NT2/D1 (cell line): ENCODE results near the gene SS18.

Experiments
- DNase-seq: peaks from one replicate; pipeline ENCODE4 v3.0.0-alpha.2; 2011; ENCODE audit warnings: low read depth, low spot score
- H3K27me3 ChIP-seq: 2 replicates; pipeline ENCODE4 v1.6.0; 2011; ENCODE audit warnings: mild to moderate bottlenecking; ENCODE audit not compliant: insufficient read length, insufficient read depth
- H3K36me3 ChIP-seq: 2 replicates; pipeline ENCODE4 v1.6.1; 2011; ENCODE audit warnings: mild to moderate bottlenecking, low read length, mixed read lengths; ENCODE audit not compliant: insufficient read depth, insufficient read length
- H3K4me1 ChIP-seq: 2 replicates; pipeline ENCODE4 v1.5.1; 2011; ENCODE audit not compliant: insufficient read depth, insufficient read length
- H3K4me3 ChIP-seq: 2 replicates; pipeline ENCODE4 v1.5.1; 2011; ENCODE audit warnings: low read depth; ENCODE audit not compliant: insufficient read length
- H3K9ac ChIP-seq: 2 replicates; pipeline ENCODE4 v1.6.0; 2011; ENCODE audit warnings: low read depth; ENCODE audit not compliant: insufficient read length
- H3K9me3 ChIP-seq: 2 replicates; pipeline ENCODE4 v1.5.1; 2011; ENCODE audit warnings: mild to moderate bottlenecking, low read length; ENCODE audit not compliant: insufficient read depth
- SUZ12 ChIP-seq: IDR thresholded peaks from 2 replicates; pipeline ENCODE4 v1.6.1; 2011; ENCODE audit not compliant: insufficient read length, insufficient read depth; ENCODE audit errors: extremely low read depth
- YY1 ChIP-seq: IDR thresholded peaks from 2 replicates; pipeline ENCODE4 v1.6.1; 2011; ENCODE audit not compliant: insufficient read length, insufficient read depth
- ZNF274 ChIP-seq: IDR thresholded peaks from 2 replicates; pipeline ENCODE4 v1.6.1; 2011; ENCODE audit warnings: mild to moderate bottlenecking, low read depth, low read length

The SS18 gene

DNA sequence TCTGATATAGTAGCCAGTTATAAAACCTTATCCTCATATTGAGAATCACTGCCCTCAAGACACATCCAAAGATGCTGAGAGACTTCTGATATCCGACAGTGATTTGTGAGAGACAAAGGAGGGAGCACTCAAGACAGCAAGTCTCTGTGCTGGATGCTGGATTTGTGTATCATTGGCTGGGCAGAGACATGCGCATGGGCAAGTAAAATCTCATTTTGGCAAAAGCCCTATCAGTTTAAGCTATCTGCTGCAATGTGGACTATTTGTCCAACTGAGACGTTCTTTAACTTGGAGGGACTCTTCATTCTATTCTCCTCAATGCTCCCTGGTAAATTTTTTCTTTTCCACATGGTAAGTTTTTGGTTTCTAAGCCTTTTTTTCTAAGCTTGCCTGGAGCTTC is 107.5 kb downstream of the SS18 start:
- no peaks in the 10 kb centered on the region for H3K36me3 ChIP-seq
- DNase-seq = no peak
- no peak overlapping the region for H3K4me3 ChIP-seq
- no peak overlapping the region for H3K9ac ChIP-seq
- H3K9me3 ChIP-seq = no peaks in the 10 kb centered on the region
- H3K27me3 ChIP-seq = no peaks in the 10 kb centered on the region
- no peaks in the 10 kb centered on the region for H3K4me1 ChIP-seq
- TF ChIP-seq YY1 = no peak
- no peak for TF ChIP-seq SUZ12
- no peak for TF ChIP-seq ZNF274

DNA sequence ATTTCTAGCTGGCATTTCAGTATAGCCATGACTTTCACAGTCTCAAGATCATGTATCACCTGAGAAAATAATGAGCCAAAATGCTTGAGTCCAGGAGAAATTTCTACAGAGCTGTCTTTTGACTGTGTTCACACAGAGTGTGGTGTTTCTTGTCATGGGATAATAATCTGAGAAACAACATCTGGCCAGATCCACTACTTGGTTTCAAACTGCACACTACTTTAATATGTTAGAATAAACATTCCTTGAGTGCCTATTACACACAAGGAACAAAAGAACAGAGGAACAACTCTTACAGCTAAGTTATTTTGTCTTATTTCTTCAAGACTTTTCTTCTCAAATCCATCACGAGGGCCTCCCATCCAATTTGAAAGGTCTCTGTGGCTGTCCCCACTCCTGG is 108.3 kb downstream of the SS18 start:
- Histone ChIP-seq H3K27me3 (no peaks in the 10 kb centered on the region), H3K9me3 (no peaks in the 10 kb centered on the region), H3K9ac (no peak overlapping the region), H3K4me3 (no peak overlapping the region), H3K36me3 (no peaks in the 10 kb centered on the region), H3K4me1 (no peaks in the 10 kb centered on the region)
- no peak for DNase-seq
- TF ChIP-seq SUZ12 (no peak), YY1 (no peak), ZNF274 (no peak)

DNA sequence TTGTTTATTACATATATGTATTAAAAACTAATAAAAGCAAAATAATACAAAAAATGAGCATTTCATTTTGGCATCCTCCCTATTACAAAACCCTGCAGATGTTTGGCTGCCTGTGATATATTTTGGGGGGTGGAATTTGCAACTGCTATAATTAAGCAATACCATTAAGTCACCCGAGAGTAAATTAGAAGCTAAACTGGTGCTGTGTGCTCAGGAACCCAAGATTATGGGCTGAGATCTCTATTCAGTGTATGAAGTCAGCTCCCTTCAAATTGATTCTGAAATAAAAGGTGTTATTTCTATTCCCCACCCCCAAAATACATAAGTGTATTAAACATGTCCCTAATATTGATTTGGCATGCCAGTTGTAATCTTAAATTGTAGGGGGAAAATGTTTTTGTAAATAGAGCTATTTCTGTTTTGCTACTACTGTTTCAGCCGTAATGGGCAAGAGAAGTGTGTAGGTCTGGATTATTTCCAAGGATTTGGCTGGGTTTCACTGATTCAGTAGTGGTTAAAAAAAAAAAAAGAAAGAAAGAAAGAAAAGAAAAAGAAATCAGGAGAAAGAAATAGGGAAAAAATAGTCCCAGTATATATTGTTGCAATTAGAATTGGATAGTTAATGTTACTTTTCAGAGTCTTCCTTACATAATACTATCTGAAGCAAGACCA is 110.9 kb downstream of the SS18 start:
- Histone ChIP-seq H3K4me1 (no peaks in the 10 kb centered on the region), H3K9ac (no peak overlapping the region), H3K4me3 (no peak overlapping the region), H3K9me3 (no peaks in the 10 kb centered on the region), H3K36me3 (no peaks in the 10 kb centered on the region), H3K27me3 (no peaks in the 10 kb centered on the region)
- no peak for DNase-seq
- no peak for TF ChIP-seq SUZ12
- no peak for TF ChIP-seq ZNF274
- no peak for TF ChIP-seq YY1

DNA sequence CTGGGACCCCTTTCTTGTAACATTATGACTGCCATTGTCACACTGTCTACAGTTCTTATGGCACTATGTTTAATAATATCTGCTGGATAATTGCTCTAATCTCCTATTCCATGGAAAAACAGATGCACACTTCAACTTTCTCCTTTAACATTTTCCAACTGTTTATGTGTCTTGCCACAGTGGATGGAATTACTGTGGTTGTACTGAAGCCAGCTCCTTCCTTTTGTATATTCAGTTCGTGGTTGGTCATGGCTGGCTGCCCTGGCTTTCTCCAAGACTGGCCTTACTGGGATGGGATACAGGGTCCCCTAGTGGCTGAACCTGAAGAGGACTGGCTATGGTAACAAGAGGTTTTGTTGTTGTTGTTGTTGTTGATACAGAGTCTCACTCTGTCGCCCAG is 113.9 kb downstream of the SS18 start:
- H3K9me3 ChIP-seq = no peaks in the 10 kb centered on the region
- H3K9ac ChIP-seq = no peak overlapping the region
- TF ChIP-seq SUZ12 (no peak), ZNF274 (no peak), YY1 (no peak)
- H3K4me3 ChIP-seq = no peak overlapping the region
- H3K27me3 ChIP-seq = no peaks in the 10 kb centered on the region
- no peaks in the 10 kb centered on the region for H3K36me3 ChIP-seq
- DNase-seq = no peak
- no peaks in the 10 kb centered on the region for H3K4me1 ChIP-seq

DNA sequence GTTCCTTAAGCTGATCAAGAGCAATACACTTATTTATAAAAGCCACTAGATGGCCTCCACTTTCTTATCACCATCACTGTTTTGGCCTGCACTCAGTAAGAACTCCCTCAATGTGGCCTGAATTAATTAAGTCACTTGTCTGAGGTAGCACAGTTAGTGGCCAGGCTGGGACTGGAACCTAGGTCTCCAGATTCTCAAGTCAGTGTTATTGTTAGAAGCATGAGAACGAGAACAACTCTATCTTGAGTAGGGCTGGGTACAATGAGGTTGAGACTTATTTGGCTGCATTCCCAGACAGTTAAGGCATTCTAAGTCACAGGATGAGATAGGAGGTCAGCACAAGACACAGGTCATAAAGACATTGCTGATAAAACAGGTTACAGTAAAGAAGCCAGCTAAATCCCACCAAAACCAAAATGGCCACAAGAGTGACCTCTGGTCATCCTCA is 115.8 kb downstream of the SS18 start:
- no peak for TF ChIP-seq YY1
- no peak for TF ChIP-seq SUZ12
- no peak for DNase-seq
- Histone ChIP-seq H3K9me3 (no peaks in the 10 kb centered on the region), H3K4me1 (no peaks in the 10 kb centered on the region), H3K4me3 (no peak overlapping the region), H3K36me3 (no peaks in the 10 kb centered on the region), H3K27me3 (no peaks in the 10 kb centered on the region), H3K9ac (no peak overlapping the region)
